Measurements from ENCODE around the gene DPP9.

DPP9 gene

DNA sequence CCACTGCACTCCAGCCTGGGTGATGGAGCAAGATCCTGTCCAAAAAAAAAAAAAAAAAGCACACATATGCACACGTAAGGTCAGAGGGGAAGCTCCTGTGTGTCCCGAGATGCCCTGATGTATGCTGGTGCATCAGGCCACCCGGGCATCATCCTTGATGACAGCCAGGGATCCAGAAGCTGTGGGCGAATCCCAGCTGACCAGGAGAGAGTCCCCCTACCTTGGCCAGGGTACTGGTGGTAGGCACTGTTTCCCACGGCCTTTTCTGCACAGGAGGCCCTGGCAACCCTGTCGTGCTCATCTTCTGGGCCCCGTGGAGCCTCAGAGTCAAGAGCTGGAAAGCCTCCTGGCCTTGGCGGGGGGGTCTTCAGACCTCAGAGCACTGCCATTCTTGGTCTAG lies 67.5 kb downstream of the DPP9 start:
- DNase-seq (ENCODE audit: low read depth in 2 of 2): no peak

DNA sequence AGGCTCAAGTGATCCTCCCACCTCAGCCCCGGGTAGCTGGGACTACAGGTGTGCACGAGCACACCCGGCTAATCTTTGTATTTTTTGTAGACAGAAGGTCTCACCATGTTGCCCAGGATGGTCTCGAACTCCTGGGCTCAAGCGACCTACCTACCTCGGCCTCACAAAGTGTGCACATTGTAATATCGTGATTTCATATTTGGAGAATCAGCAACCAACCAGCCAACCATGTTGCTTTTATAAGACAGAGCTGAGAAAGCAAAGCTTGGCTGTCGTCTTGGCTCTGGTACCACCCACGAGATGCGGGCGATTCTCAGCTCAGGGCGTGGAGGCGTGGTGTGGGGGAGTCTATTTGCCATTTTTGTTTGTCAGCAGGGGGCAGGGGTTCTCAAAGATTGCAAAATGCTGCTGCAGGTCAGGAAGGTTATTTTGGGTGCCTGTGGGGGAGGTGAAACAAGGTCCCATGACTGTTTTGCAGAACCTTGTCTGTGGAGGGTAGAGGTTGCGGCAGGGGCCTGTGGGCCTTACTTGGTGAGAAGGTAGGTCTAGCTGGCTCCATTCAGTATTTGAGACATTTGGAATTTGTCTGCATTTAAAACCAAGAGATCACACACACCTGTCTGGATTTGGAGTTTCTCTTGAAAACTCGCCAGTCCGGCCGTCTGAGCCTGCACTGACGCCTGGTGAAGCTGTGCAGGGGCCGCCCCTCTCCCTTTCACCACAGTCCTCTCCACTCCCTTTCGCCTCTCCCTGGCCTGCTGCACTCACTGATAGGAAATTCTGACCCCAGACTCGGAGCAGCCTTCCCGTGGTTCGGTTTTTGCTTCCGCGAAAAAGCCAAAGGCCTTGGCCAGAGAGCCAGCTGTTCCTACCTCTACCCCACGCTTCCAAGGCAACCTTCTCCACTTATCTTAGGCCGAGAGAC lies 68.9 kb downstream of the DPP9 start:
- no peak for DNase-seq (ENCODE audit: low read depth in 2 of 2)

DNA sequence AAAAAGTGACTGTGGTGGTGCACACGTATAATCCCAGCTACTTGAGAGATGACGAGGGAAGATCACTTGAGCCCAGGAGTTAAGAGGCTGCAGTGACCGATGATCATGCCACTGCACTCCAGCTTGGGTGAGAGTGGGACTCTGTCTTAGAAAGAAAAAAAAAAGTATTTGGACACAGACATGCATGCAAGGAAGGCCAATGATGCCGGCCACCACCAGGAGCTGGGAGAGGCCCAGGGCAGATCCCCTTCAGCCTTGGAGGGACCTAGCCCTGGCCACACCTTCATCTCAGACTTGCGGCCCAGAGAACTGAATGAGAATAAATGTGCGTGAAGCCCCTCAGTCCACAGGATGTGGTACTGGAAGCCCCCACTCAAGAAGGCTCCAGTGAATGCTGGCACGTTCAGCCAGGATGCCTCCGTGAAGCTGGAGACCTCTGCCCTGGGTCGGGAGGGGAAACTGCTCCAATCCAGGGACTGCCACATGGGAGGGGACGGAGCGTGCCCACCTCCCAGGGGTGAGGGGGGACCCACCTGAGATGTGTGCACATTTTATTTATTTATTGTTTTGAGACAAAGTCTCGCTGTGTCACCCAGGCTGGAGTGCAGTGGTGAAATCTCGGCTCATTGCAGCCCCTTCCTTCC lies 69.7 kb downstream of the DPP9 start:
- DNase-seq (ENCODE audit: low read depth in 2 of 2): no peak

DNA sequence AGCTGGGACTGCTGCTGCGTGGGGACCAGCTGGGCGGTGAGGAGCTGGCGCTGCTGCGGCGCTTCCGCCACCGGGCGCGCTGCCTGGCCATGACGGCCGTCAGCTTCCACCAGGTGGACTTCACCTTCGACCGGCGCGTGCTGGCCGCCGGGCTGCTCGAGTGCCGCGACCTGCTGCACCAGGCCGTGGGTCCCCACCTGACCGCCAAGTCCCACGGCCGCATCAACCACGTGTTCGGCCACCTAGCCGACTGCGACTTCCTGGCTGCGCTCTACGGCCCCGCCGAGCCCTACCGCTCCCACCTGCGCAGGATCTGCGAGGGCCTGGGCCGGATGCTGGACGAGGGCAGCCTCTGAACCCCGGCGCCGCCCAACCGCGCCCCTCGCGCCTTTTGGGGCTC lies 71.6 kb downstream of the DPP9 start:
- no peak for DNase-seq (ENCODE audit: low read depth in 2 of 2)

DNA sequence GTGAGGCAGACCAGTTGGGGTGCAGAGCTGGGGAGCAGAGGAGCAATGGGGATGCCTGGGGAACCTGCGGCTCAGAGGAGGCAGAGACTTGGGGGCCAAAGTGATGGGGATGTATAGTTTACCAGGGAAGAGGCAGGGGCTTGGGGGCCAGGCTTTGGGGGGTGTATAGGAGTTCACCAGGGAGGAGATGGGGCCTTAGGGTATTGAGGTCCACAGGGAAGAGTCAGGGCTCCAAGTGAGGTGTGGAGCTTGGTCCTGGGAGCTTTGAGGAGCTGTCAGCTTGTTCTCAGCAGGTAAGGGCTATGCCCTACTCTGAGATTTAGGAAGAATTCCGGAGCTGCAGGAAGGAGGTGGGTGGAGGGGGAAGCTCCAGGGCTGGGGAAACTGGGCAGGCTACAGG lies 73.5 kb downstream of the DPP9 start:
- DNase-seq (ENCODE audit: low read depth in 2 of 2): no peak

DNA sequence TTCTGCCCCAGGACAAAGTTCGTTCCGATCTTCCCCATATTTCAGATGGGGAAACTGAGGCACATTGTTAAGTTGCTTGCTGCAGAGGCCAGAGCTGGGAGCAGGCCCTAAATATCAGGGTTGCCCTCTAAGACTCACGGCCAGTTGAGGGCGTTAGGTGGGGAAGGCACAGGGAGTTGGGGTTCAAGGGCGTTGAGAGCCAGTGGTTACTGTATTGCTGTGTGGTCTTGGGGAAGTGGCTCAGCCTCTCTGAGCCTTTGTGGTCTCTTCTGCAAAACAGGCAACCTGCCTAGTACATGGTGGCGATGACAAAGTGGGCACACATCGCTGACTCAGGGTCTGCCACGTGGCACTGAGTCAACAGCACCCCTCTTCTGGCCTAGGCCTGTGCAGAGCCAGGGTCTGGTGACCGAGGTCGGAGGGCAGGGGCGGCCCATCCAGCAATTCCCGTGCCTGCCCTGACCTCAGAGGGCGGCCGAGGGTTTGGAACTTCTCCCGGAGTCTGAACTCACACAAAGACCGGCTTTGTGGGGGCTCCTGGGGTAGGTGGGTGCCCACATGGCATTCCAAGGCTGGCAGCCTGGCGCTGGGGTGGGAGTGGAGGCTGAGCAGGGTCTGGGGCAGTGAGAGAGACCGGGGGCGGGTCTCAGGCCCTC lies 74.1 kb downstream of the DPP9 start:
- no peak for DNase-seq (ENCODE audit: low read depth in 2 of 2)

DNA sequence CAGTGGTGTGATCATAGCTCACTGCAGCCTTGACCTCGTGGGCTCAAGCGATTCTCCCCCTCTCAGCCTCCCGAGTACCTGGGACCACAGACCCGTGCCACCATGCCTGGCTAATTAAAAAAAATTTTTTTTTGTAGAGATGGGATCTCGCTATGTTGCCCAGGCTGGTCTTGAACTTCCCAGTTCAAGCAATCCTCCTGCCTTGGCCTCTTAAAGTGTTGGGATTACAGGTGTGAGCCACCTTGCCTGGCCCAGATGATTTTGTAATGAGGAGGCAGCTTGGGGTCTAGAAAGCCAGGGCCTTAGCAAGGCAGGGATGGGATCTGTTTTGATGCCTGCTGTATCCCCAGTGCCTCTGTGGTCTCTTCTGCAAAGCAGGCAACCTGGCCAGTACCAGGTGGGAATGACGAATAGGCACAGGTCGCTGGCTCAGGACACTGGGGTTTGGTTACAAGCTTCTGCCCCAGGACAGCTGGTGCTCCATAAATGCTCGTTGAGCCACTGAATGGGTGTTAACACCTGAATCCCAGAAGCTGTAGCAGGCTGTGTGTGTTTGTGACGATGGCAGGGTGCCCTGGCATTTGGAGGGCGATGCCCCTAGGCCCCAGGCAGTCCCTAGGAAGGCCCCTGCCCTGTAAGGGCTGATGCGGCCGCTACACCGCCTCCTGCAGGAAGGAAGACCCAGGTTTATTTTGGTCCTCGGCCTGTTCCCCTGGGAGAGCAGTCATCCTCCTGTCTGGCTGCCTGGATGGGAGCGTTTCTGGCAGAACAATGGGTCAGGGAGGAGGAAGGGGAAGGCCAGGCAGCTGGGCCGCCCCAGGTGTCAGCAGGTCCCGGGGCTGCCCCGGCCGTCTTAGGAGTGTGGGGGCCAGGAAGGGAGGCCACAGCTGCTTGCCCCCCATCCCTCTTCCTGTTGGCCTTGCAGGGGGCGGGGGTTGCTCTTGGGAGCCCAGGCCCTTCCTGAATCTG lies 75.7 kb downstream of the DPP9 start:
- no peak for DNase-seq (ENCODE audit: low read depth in 2 of 2)

DNA sequence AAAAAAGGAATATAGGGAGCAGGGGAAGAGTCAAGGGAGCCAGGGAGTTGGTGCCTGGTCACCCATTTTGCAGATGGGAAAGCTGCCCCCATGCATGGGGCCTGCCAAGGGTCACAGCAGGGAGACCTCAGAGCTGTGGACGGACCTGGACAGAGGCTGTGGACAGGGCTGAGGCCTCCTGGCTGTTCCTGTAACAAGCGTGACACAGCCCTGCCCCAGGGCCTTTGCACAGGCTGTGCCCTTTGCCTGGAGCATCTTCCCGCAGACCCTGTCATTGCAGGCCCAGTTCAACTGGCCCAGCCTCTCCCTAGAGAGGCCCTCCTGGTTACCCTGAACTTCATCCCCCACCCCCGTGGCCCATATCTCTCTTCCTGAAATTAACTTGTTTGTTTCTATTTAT lies 77.9 kb downstream of the DPP9 start:
- no peak for DNase-seq (ENCODE audit: low read depth in 2 of 2)

DNA sequence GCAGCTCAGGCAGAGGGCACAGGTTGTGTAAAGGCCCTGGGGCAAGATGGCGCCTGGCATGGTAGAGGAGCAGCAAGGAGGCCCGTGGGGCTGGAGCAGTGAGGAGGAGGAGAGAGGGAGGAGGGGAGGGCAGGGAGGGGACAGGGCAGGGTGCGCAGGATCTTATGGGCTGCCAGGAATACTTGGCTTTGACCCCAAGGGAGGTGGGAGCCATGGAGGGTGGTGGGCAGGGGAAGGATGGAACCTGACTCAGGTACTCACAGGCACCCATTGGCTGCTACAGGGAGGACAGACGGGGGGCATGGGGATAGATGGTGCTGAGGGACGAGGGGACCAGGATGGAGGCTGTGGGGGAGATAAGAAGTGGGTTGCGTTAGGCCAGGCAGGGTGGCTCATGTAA lies 81.0 kb downstream of the DPP9 start:
- DNase-seq (ENCODE audit: low read depth in 2 of 2): no peak

DNA sequence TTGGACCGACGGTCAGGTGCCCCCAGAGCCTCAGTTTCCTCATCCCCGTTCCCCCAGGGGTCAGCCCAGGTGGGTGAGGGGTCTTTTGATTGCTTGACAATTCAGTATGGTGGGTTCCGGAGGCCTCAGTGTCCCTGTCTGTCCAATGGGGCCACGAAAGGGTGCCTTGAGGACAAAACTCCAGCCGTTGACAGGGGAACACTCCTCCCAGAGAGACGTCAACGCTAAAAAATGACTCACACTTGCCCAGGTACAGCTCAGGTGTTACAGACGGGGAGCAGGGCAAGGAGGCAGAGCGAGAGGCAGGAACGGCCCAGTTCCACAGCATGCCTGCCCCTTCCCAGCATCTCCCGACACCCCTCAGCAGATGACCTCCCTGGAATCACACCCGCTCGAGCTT lies 82.5 kb downstream of the DPP9 start:
- no peak for DNase-seq (ENCODE audit: low read depth in 2 of 2)

DNA sequence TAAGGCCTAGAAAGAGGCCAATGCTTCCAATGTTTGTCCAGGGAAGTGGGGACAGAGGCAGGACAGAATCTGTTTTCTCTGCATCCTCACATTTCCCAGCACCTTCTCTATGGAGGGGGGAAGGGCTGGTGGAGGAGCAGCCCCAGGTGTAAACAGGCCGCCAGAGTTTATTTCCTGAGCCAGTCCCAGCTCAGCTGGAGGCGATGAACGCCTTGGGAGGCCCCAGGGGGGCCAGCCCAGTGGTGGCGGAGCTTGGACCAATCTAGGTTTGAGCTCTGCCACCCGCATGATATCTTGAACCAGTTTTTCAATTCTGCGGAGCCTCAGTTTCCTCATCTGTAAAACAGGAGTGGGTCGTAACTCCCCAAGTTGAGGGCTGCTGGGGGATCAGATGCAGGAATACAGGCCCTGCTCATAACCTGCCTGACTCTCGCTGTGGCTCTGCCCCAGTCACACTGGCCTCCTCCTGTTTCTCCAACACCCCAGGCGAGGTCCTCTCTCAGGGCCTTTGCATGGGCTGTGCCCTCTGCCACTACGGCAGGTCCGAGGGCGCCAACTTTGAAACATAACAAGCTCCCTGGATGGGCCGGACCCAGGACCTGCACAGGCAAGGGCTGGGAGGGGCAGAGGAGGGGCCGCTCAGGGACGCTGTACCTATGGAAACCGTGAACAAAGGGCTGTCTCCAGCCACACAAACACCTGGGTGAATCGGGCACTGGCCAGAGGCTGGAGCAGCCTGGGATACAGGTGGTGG lies 83.2 kb downstream of the DPP9 start:
- DNase-seq (ENCODE audit: low read depth in 2 of 2): no peak

DNA sequence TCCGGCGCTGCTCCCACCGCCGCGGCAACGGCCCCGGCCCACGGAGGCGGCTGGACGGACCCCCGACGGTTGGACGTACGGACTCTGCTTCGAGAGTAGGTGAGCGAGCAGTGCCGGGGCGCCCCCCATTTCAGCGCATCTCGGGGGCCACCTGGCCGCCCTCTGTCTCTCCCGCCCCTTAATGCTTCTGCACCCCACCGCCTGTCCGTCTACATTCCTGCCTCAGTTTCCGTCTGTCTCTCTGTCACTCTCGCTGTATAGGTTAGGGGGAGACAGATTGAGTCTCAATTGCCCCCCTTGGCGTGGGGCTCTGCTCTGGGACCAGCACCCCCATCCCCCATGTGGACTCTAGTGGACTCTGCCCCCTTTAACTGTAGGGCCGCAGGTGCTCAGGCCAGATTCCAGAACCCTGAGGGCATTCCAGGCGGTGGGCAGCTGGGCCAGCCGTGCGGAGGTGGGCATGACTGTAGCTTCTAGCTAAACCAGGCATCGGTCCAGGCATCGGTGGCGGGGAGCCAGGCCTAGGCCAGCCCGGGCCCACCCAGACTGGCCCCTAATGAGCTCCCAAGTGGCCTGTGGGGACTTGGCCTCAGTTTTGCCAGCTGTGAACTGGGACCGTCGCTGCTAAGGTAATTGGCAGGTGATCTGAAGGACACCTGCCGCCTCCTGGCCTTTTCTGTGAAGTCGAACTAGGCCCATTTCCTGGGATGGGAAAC lies 84.0 kb downstream of the DPP9 start:
- no peak for DNase-seq (ENCODE audit: low read depth in 2 of 2)

DNA sequence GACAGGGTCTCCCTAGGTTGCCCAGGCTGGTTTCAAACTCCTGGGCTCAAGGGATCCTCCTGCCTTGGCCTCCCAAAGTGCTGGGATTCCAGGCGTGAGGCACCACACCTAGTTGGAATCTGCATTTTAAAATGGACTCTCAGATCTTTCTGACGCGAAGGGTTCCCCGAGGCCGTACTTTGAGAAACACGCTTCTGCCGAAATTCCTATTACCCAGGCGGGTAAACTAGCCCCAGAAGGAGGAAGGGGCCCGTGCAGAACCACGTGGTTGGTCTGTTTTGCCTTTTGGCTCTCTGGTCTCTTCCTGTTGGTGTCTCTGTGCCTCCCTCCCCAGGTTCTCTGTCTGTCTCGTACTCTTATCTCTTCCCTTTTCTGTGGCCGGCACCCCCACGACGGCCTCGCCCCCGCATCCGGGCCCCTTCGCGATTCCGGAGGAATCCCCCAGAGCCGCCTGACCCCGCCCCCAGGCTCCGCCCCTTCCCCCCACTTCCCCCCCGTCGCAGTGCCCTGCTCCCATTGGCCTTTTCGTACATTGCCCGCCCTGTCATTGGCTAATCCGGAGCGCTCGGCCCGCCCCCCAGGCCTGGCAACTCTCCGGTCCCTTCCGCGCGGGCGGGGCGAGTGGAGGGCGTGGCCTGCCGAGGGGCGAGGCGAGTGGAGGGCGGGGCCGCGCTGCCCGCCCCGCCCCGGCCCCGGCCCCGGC lies 84.7 kb downstream of the DPP9 start, which contains the start of gene TNFAIP8L1:
Gene TNFAIP8L1 (plus strand): TSS at position 689 of the 703 bp plus-strand sequence. CDS start 12,354 bp downstream, outside the sequence.
- DNase-seq (ENCODE audit: low read depth in 2 of 2): peak; percentile 98

DNA sequence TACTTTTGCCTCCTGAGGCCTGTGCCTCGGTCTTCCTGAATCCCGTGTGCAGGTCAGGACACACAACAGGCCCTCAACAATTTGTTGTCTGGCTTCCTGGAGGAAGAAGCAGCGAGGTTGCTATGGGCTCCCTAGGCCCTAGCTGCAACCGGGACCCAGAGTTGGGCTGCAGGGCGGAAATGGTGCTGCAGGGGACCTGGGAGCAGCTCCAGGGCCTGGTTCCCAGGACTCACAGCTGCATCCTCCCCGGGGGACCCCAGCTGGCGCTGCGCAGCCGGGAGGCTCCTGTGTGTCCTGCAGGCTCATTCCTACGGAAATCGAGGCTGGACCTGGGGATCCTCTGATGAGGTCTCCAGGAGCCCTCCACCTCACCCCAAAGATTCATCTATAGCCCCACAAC lies 85.3 kb downstream of the DPP9 start:
- DNase-seq (ENCODE audit: low read depth in 2 of 2): no peak

DNA sequence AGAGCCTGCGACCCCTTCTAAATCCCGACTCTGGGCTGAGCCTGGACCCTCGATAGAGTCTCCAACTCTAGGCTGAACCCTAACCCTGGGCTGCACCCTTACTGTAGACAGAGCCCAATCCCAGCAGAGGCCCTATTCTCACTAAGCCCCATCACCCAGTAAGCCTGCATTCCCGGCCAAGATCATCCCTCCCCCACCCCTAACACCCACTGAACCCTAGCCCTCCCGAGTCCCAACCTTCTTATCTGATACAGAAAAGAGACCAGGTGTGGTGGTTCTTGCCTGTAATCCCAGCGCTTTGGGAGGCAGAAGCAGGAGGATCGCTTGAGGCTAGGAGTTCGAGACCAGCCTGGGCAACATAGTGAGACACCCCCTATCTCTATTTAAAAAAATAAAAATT lies 86.9 kb downstream of the DPP9 start:
- DNase-seq (ENCODE audit: low read depth in 2 of 2): no peak

DNA sequence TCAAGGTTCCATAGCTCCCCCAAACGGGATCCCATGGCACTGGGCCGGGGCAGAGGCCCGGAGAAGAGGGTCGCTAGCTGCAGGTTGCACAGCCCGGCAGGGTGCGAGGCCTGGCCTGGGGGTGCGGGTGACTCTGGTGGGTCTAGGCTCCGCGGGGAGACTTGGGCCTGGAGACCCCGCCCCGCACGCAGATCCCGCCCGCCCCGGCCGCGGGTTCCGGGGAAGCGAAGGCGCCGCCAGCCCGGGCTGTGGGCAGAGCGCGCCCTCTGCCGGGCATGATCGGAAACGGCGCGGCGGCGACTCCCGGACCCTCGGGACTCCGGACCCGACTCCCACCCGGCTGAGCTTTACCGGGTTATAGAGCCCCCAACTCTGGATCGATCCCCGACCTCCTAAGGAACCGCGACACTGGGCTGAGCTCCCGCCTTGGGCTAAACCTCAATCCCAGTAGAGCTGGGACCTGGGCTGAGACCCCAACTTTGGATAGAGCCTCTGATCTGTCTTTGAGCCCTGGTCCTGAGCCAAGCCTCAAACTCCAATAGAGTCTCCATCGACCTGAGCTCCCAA lies 87.4 kb downstream of the DPP9 start:
- peak; percentile 27 to 51 for DNase-seq (ENCODE audit: low read depth in 2 of 2)

DNA sequence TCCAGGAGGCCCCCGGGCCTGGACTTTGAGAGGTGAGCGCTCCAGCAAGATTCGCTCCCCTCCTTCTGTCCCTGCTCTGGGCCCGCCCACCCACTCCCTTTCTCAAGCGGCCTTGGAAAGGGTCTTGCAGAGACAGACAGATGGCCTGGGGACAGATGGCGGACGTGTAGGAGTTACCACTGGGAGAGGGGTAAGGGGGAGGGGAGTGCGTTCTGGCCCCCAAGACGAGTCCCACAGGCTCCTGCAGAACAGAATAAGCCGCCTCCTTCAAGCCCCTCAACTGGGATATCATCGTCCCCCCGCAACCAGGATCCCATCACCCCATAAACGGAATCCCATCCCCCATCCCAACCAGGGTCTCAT lies 87.9 kb downstream of the DPP9 start:
- DNase-seq (ENCODE audit: low read depth in 2 of 2): no peak

DNA sequence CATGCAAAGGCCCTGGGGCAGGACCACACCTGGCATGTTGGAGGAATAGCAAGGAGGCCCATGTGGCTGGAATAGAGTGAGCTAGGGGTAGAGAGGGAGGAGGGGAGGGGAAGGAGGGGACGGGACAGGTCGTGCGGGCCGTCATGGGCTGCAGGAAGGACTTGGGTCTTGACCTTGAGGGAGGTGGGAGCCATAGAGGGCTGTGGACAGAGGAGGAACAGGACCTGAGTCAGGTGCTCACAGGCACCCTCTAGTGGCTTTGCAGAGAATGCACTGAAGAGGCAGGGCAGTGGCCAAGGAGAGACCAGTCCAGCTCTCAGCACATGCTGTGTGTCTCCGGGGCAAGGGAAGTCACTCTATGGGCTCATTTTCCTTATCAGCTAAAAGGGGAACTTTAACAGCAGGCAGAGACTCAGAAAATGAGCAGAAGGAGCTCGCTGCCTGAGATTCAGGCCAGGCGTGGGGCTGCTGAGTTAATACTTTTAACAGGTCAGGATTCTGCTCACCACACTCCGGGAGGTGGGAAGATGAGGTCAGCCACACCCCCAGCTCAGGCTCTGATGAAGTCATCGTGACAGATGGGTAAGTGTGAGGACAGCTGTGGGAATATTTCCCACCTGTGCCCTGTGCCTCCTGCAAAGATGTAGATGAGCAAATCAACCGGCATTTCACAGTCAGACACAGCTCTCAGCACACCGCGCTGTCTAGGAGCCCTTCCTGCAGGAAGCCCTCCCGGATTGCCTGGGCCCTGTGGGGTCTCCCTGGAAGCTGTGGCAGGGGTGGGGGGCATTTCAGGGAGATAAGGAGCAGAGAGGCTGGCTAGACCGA lies 90.3 kb downstream of the DPP9 start:
- no peak for DNase-seq (ENCODE audit: low read depth in 2 of 2)

Measured in stimulated activated CD8-positive, alpha-beta memory T cell treated with anti-CD3 and anti-CD28 coated beads, Interleukin-15, amount 100 ng/mL, for 4 hours (primary cell).